HEK293 (cell line): Measurements from ENCODE around the gene ABHD15.
A peak's percentile ranks its signal among the peaks of the same experiment; 100 is the strongest.

Experiments
- GLI4 ChIP-seq: fragments of 450-650 bp; formaldehyde crosslinking; IDR thresholded peaks from 2 replicates; pipeline ENCODE4 v1.5.1; 2016; ENCODE audit warnings: missing biosample characterization, missing genetic modification characterization
- GLIS2 ChIP-seq: fragments of 450-650 bp; formaldehyde crosslinking; IDR thresholded peaks from 2 replicates; pipeline ENCODE4 v1.5.1; 2016; ENCODE audit warnings: missing biosample characterization, missing genetic modification characterization
- PBX3 ChIP-seq: sonication (generic); formaldehyde crosslinking; IDR thresholded peaks from 2 replicates; pipeline ENCODE4 v1.8.1; 2022; ENCODE audit warnings: mild to moderate bottlenecking, moderate library complexity, missing genetic modification reagents
- SCRT1 ChIP-seq: fragments of 450-650 bp; formaldehyde crosslinking; IDR thresholded peaks from 2 replicates; pipeline ENCODE4 v1.5.1; 2016; ENCODE audit warnings: missing biosample characterization, missing genetic modification characterization, borderline replicate concordance
- TSHZ1 ChIP-seq: fragments of 450-650 bp; formaldehyde crosslinking; IDR thresholded peaks from 2 replicates; pipeline ENCODE4 v1.5.1; 2016; ENCODE audit warnings: missing biosample characterization, missing genetic modification characterization, borderline replicate concordance
- ZBTB1 ChIP-seq: fragments of 450-650 bp; formaldehyde crosslinking; IDR thresholded peaks from 2 replicates; pipeline ENCODE4 v1.5.1; 2016; ENCODE audit warnings: missing biosample characterization, missing genetic modification characterization
- ZBTB26 ChIP-seq: fragments of 450-650 bp; formaldehyde crosslinking; optimal IDR thresholded peaks from 2 replicates; pipeline ENCODE3; 2016; ENCODE audit warnings: missing biosample characterization, mild to moderate bottlenecking, missing genetic modification characterization
- ZBTB49 ChIP-seq: fragments of 450-650 bp; formaldehyde crosslinking; IDR thresholded peaks from 2 replicates; pipeline ENCODE4 v1.5.1; 2016; ENCODE audit warnings: missing biosample characterization, missing genetic modification characterization, low read depth
- ZIC2 ChIP-seq: fragments of 450-650 bp; formaldehyde crosslinking; IDR thresholded peaks from 2 replicates; pipeline ENCODE4 v1.5.1; 2016; ENCODE audit warnings: missing biosample characterization, missing genetic modification characterization
- ZNF112 ChIP-seq: fragments of 450-650 bp; formaldehyde crosslinking; IDR thresholded peaks from 2 replicates; pipeline ENCODE4 v1.5.0; 2017; ENCODE audit warnings: missing biosample characterization, missing genetic modification characterization
- ZNF114 ChIP-seq: fragments of 450-650 bp; formaldehyde crosslinking; IDR thresholded peaks from 2 replicates; pipeline ENCODE4 v1.5.0; 2017; ENCODE audit warnings: missing biosample characterization, missing genetic modification characterization
- ZNF2 ChIP-seq: fragments of 450-650 bp; formaldehyde crosslinking; IDR thresholded peaks from 2 replicates; pipeline ENCODE4 v1.5.1; 2016; ENCODE audit warnings: missing biosample characterization, missing genetic modification characterization
- ZNF211 ChIP-seq: fragments of 450-650 bp; formaldehyde crosslinking; IDR thresholded peaks from 2 replicates; pipeline ENCODE4 v1.5.1; 2016; ENCODE audit warnings: low read depth, missing biosample characterization, missing genetic modification characterization
- ZNF26 ChIP-seq: fragments of 450-650 bp; formaldehyde crosslinking; IDR thresholded peaks from 2 replicates; pipeline ENCODE4 v1.5.1; 2016; ENCODE audit warnings: missing biosample characterization, missing genetic modification characterization
- ZNF302 ChIP-seq: fragments of 450-650 bp; formaldehyde crosslinking; IDR thresholded peaks from 2 replicates; pipeline ENCODE4 v1.5.1; 2016; ENCODE audit warnings: missing biosample characterization, missing genetic modification characterization, low read depth
- ZNF324 ChIP-seq: fragments of 450-650 bp; formaldehyde crosslinking; IDR thresholded peaks from 2 replicates; pipeline ENCODE4 v1.5.1; 2016; ENCODE audit warnings: missing biosample characterization, missing genetic modification characterization
- ZNF549 ChIP-seq: fragments of 450-650 bp; IDR thresholded peaks from 2 replicates; pipeline ENCODE4 v1.5.1; 2018; ENCODE audit warnings: missing biosample characterization, missing genetic modification characterization, mild to moderate bottlenecking, inconsistent platforms, moderate library complexity
- ZNF561 ChIP-seq: fragments of 450-650 bp; IDR thresholded peaks from 2 replicates; pipeline ENCODE4 v1.5.1; 2018; ENCODE audit warnings: missing biosample characterization, missing genetic modification characterization, borderline replicate concordance
- ZNF639 ChIP-seq: fragments of 450-650 bp; formaldehyde crosslinking; IDR thresholded peaks from 2 replicates; pipeline ENCODE4 v1.5.1; 2016; ENCODE audit warnings: missing biosample characterization, missing genetic modification characterization
- ZNF660 ChIP-seq: fragments of 450-650 bp; IDR thresholded peaks from 2 replicates; pipeline ENCODE4 v1.5.1; 2018; ENCODE audit warnings: missing biosample characterization, mild to moderate bottlenecking, missing genetic modification characterization
- ZNF830 ChIP-seq: fragments of 450-650 bp; IDR thresholded peaks from 2 replicates; pipeline ENCODE4 v1.5.0; 2018; ENCODE audit warnings: missing biosample characterization, missing genetic modification characterization, low read depth, mild to moderate bottlenecking, moderate library complexity
- ZNF837 ChIP-seq: fragments of 450-650 bp; formaldehyde crosslinking; IDR thresholded peaks from 2 replicates; pipeline ENCODE4 v1.5.1; 2016; ENCODE audit warnings: missing biosample characterization, missing genetic modification characterization

Gene ABHD15

GRCh38 chr17:29591737-29592608 is 25.1 kb upstream of the ABHD15 start (continued):
- TF ChIP-seq PBX3 (CRISPR knock-in tag) (no peak), ZIC2 (peak; percentile 86), ZNF561 (tag by site-specific recombination) (peak; percentile 77; the same call in 1 of the 2 replicates), ZNF324 (tag by site-specific recombination) (no peak), ZNF112 (tag by site-specific recombination) (no peak), TSHZ1 (tag by site-specific recombination) (peak; percentile 43; the same call in 1 of the 2 replicates), ZNF639 (tag by site-specific recombination) (0 out of 2 replicates have a peak, but pooled peaks have one; percentile 77), ZNF114 (tag by site-specific recombination) (no peak), ZBTB49 (tag by site-specific recombination) (no peak), ZNF660 (peak; percentile 86), SCRT1 (0 out of 2 replicates have a peak, but pooled peaks have one; percentile 43), ZNF211 (tag by site-specific recombination) (no peak), ZBTB26 (tag by site-specific recombination) (peak; percentile 43), ZNF549 (tag by site-specific recombination) (no peak), GLIS2 (peak; percentile 92), ZNF837 (no peak), ZNF302 (no peak), ZNF2 (tag by site-specific recombination) (no peak; the same call in none of the 2 replicates), GLI4 (tag by site-specific recombination) (no peak), ZBTB1 (tag by site-specific recombination) (no peak; the same call in 1 of the 2 replicates), ZNF26 (tag by site-specific recombination) (no peak), ZNF830 (tag by site-specific recombination) (no peak)
